GM12891 (cell line): ENCODE results near the gene STARD9.

Experiments used
- PAX5 ChIP-seq: IDR thresholded peaks from 2 replicates; pipeline ENCODE4 v1.6.1; 2011; ENCODE audit warnings: low read length, moderate library complexity, mild to moderate bottlenecking; ENCODE audit not compliant: insufficient read depth, severe bottlenecking
- POLR2A ChIP-seq: IDR thresholded peaks from 2 replicates; pipeline ENCODE4 v1.6.1; 2011; ENCODE audit warnings: low read depth, low read length, control low read depth
- POLR2AphosphoS5 ChIP-seq: IDR thresholded peaks from 2 replicates; pipeline ENCODE4 v1.6.1; 2011; ENCODE audit warnings: low read depth, low read length, control low read depth

- TF ChIP-seq POLR2A (no peak), POLR2AphosphoS5 (no peak), PAX5 (no peak)
Measured at GRCh38 chr15:42608110-42608531, 32.7 kb downstream of the STARD9 start.
